ENCODE measurements around the gene SUPT3H.

Gene SUPT3H

GRCh38 chr6:45272626-45273025 lies 105.1 kb downstream of the SUPT3H start:
- no peaks in the 10 kb centered on the region for H3K36me3 ChIP-seq (ENCODE audit: control insufficient read depth, insufficient read depth, low read length)
- H3K4me1 ChIP-seq (ENCODE audit: control insufficient read depth, insufficient read depth, low read length), result no peaks in the 10 kb centered on the region
- no peak overlapping the region for H3K4me3 ChIP-seq (ENCODE audit: insufficient read depth, low read depth, low read length)
- WGBS, 2 experiments, result 96 to 100% methylated on average over 2 of the region's 2 CpGs
- H3K27me3 ChIP-seq (ENCODE audit: control insufficient read depth, insufficient read depth, low read length, poor library complexity, severe bottlenecking), result no peaks in the 10 kb centered on the region
- no peaks in the 10 kb centered on the region for H3K9me3 ChIP-seq (ENCODE audit: control insufficient read depth, low read length)
- no peak overlapping the region for H3K27ac ChIP-seq (ENCODE audit: insufficient read depth, low read depth, low read length, poor library complexity, severe bottlenecking)

- Histone ChIP-seq H3K27me3 (ENCODE audit: control insufficient read depth, insufficient read depth, low read length, poor library complexity, severe bottlenecking) (no peaks in the 10 kb centered on the region), H3K36me3 (ENCODE audit: control insufficient read depth, insufficient read depth, low read length) (no peaks in the 10 kb centered on the region), H3K4me1 (ENCODE audit: control insufficient read depth, insufficient read depth, low read length) (no peaks in the 10 kb centered on the region), H3K9me3 (ENCODE audit: control insufficient read depth, low read length) (no peaks in the 10 kb centered on the region), H3K27ac (ENCODE audit: insufficient read depth, low read depth, low read length, poor library complexity, severe bottlenecking) (no peak overlapping the region), H3K4me3 (ENCODE audit: insufficient read depth, low read depth, low read length) (no peak overlapping the region)
- WGBS, 2 experiments, result 100% methylated on average over 2 of the region's 2 CpGs
Observed at GRCh38 chr6:45265246-45265645, 112.5 kb downstream of the SUPT3H start.

DNA sequence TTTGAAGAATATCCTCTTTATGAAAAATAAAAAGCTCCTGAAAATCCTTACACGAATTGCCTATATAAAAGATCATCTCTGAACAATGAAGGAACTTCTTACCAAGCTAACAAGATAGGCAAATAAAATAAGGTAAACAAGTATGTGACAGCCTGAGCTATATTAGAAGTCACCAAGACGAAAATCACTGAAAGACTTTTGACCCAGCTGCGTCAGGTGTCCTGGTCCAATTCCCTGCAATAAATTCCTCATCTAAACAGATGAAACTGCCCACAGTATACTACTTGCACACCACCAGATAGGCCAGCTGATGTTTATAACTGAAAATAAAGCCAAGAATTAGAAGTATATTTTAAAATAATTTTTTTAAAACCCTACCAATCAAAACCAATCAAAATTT lies 117.0 kb downstream of the SUPT3H start:
- 92 to 94% methylated on average over 2 to 3 of the region's 3 CpGs for WGBS, 2 experiments
- no peaks in the 10 kb centered on the region for H3K4me1 ChIP-seq (ENCODE audit: control insufficient read depth, insufficient read depth, low read length)
- H3K27me3 ChIP-seq (ENCODE audit: control insufficient read depth, insufficient read depth, low read length, poor library complexity, severe bottlenecking), result no peaks in the 10 kb centered on the region
- no peak overlapping the region for H3K27ac ChIP-seq (ENCODE audit: insufficient read depth, low read depth, low read length, poor library complexity, severe bottlenecking)
- H3K9me3 ChIP-seq (ENCODE audit: control insufficient read depth, low read length), result no peaks in the 10 kb centered on the region
- H3K4me3 ChIP-seq (ENCODE audit: insufficient read depth, low read depth, low read length), result no peak overlapping the region
- H3K36me3 ChIP-seq (ENCODE audit: control insufficient read depth, insufficient read depth, low read length), result no peaks in the 10 kb centered on the region

GRCh38 chr6:45256697-45257695 lies 120.7 kb downstream of the SUPT3H start:
- no peaks in the 10 kb centered on the region for H3K4me1 ChIP-seq (ENCODE audit: control insufficient read depth, insufficient read depth, low read length)
- no peak overlapping the region for H3K27ac ChIP-seq (ENCODE audit: insufficient read depth, low read depth, low read length, poor library complexity, severe bottlenecking)
- 96 to 99% methylated on average over 8 of the region's 9 CpGs for WGBS, 2 experiments
- H3K27me3 ChIP-seq (ENCODE audit: control insufficient read depth, insufficient read depth, low read length, poor library complexity, severe bottlenecking), result no peaks in the 10 kb centered on the region
- no peaks in the 10 kb centered on the region for H3K36me3 ChIP-seq (ENCODE audit: control insufficient read depth, insufficient read depth, low read length)
- H3K4me3 ChIP-seq (ENCODE audit: insufficient read depth, low read depth, low read length), result no peak overlapping the region
- H3K9me3 ChIP-seq (ENCODE audit: control insufficient read depth, low read length), result no peaks in the 10 kb centered on the region

- Histone ChIP-seq H3K9me3 (ENCODE audit: control insufficient read depth, low read length) (no peaks in the 10 kb centered on the region), H3K27me3 (ENCODE audit: control insufficient read depth, insufficient read depth, low read length, poor library complexity, severe bottlenecking) (no peaks in the 10 kb centered on the region), H3K27ac (ENCODE audit: insufficient read depth, low read depth, low read length, poor library complexity, severe bottlenecking) (no peak overlapping the region), H3K4me3 (ENCODE audit: insufficient read depth, low read depth, low read length) (no peak overlapping the region), H3K4me1 (ENCODE audit: control insufficient read depth, insufficient read depth, low read length) (no peaks in the 10 kb centered on the region), H3K36me3 (ENCODE audit: control insufficient read depth, insufficient read depth, low read length) (no peaks in the 10 kb centered on the region)
- WGBS, 2 experiments, result 81 to 93% methylated on average over 4 of the region's 4 CpGs
Observed at GRCh38 chr6:45255434-45255833, 122.3 kb downstream of the SUPT3H start.

- no peak overlapping the region for H3K27ac ChIP-seq (ENCODE audit: insufficient read depth, low read depth, low read length, poor library complexity, severe bottlenecking)
- no peaks in the 10 kb centered on the region for H3K4me1 ChIP-seq (ENCODE audit: control insufficient read depth, insufficient read depth, low read length)
- 92 to 93% methylated on average over 1 of the region's 1 CpG for WGBS, 2 experiments
- H3K36me3 ChIP-seq (ENCODE audit: control insufficient read depth, insufficient read depth, low read length), result no peaks in the 10 kb centered on the region
- H3K4me3 ChIP-seq (ENCODE audit: insufficient read depth, low read depth, low read length), result no peak overlapping the region
- H3K27me3 ChIP-seq (ENCODE audit: control insufficient read depth, insufficient read depth, low read length, poor library complexity, severe bottlenecking), result no peaks in the 10 kb centered on the region
- H3K9me3 ChIP-seq (ENCODE audit: control insufficient read depth, low read length), result no peaks in the 10 kb centered on the region
Observed at GRCh38 chr6:45254253-45254652, 123.5 kb downstream of the SUPT3H start.

DNA sequence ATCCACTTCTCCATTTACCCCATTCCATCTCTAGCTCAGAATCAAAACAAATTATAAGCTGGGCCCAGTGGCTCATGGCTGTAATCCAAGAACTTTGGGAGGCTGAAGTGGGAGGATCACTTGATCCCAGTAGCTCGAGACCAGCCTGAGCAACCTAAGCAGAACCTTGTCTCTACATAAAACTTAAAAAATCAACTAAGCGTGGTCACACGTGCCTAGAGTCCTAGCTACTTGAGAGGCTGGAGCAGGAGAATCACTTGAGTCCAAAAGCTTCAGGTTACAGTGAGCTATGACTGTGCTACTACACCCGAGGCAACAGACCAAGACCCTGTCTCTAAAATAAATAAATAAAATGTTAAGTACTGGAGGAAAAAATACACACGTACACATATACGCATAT lies 124.3 kb downstream of the SUPT3H start:
- 92 to 97% methylated on average over 3 of the region's 6 CpGs for WGBS, 2 experiments
- H3K4me3 ChIP-seq (ENCODE audit: insufficient read depth, low read depth, low read length), result no peak overlapping the region

DNA sequence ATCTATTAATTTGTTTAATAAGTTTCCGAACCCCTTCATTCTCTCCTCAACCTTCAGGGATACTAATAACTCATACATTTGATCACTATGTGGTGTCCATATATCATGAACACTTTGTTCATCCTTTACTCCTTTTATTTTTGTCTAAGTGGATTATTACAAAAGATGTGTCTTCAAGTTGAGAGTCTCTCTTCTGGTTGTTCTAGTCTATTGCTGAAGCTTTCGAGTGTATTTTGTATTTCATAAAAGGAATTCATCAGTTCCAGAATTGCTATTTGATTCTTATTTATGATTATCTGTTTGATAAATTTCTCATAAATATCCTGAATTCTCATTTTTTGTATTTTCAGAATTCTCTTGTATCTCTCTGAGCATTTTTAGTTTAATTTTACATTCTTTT lies 146.1 kb downstream of the SUPT3H start:
- Histone ChIP-seq H3K4me3 (ENCODE audit: insufficient read depth, low read depth, low read length) (no peak overlapping the region), H3K9me3 (ENCODE audit: control insufficient read depth, low read length) (no peaks in the 10 kb centered on the region), H3K27ac (ENCODE audit: insufficient read depth, low read depth, low read length, poor library complexity, severe bottlenecking) (no peak overlapping the region), H3K4me1 (ENCODE audit: control insufficient read depth, insufficient read depth, low read length) (no peaks in the 10 kb centered on the region), H3K36me3 (ENCODE audit: control insufficient read depth, insufficient read depth, low read length) (no peaks in the 10 kb centered on the region), H3K27me3 (ENCODE audit: control insufficient read depth, insufficient read depth, low read length, poor library complexity, severe bottlenecking) (no peaks in the 10 kb centered on the region)
- WGBS, 2 experiments, result 80% methylated on average over 2 of the region's 2 CpGs; no CpG with 5 or more reads in 1 of the 2 experiments

More for the DNA sequence above, 124.3 kb downstream of the SUPT3H start:
- Histone ChIP-seq H3K27ac (ENCODE audit: insufficient read depth, low read depth, low read length, poor library complexity, severe bottlenecking) (no peak overlapping the region), H3K4me1 (ENCODE audit: control insufficient read depth, insufficient read depth, low read length) (no peaks in the 10 kb centered on the region), H3K9me3 (ENCODE audit: control insufficient read depth, low read length) (no peaks in the 10 kb centered on the region), H3K27me3 (ENCODE audit: control insufficient read depth, insufficient read depth, low read length, poor library complexity, severe bottlenecking) (no peaks in the 10 kb centered on the region), H3K36me3 (ENCODE audit: control insufficient read depth, insufficient read depth, low read length) (no peaks in the 10 kb centered on the region)

DNA sequence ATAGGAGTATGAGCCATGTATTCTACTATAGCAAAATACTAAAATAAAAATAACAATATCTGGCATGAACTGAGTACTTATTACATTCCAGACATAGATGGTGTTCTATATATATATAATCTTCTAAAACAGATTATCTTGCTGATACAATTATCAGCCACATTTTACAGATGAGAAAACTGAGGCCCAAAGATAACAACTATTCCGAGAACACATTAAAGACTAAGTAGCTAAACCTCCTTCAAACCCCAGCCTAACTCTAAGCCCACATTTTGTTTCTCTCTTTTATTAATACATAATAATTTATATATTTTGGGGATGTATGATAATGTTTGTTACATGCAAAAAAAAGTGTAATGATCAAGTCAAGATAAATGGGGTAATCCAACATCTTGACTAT lies 148.3 kb downstream of the SUPT3H start:
- 100% methylated on average over 1 of the region's 1 CpG for WGBS, 2 experiments
- H3K36me3 ChIP-seq (ENCODE audit: control insufficient read depth, insufficient read depth, low read length), result no peaks in the 10 kb centered on the region
- no peak overlapping the region for H3K4me3 ChIP-seq (ENCODE audit: insufficient read depth, low read depth, low read length)
- H3K27ac ChIP-seq (ENCODE audit: insufficient read depth, low read depth, low read length, poor library complexity, severe bottlenecking), result no peak overlapping the region
- H3K4me1 ChIP-seq (ENCODE audit: control insufficient read depth, insufficient read depth, low read length), result no peaks in the 10 kb centered on the region
- H3K9me3 ChIP-seq (ENCODE audit: control insufficient read depth, low read length), result no peaks in the 10 kb centered on the region
- H3K27me3 ChIP-seq (ENCODE audit: control insufficient read depth, insufficient read depth, low read length, poor library complexity, severe bottlenecking), result no peaks in the 10 kb centered on the region

DNA sequence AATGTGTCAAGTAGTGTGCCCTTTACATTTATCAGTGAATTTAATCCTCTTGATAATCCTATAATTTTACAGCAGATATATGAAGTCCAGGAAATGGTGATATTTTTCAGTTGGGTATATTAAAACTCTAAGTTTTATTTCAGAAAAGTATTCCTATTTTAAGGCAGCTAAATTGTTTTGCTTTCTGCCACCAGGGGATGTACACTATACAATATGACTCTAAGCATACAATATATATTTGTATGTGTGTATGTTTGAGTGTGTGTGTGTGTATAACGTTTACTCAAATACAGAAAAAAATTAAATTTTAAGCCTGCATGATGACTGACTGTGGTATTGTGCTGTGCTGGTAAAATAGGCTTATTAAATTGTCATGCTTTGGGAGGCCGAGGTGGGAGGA lies 151.7 kb downstream of the SUPT3H start:
- Histone ChIP-seq H3K4me3 (ENCODE audit: insufficient read depth, low read depth, low read length) (no peak overlapping the region), H3K27ac (ENCODE audit: insufficient read depth, low read depth, low read length, poor library complexity, severe bottlenecking) (no peak overlapping the region), H3K36me3 (ENCODE audit: control insufficient read depth, insufficient read depth, low read length) (no peaks in the 10 kb centered on the region), H3K4me1 (ENCODE audit: control insufficient read depth, insufficient read depth, low read length) (no peaks in the 10 kb centered on the region), H3K27me3 (ENCODE audit: control insufficient read depth, insufficient read depth, low read length, poor library complexity, severe bottlenecking) (no peaks in the 10 kb centered on the region), H3K9me3 (ENCODE audit: control insufficient read depth, low read length) (no peaks in the 10 kb centered on the region)
- 83 to 93% methylated on average over 1 to 2 of the region's 2 CpGs for WGBS, 2 experiments
